Heart right ventricle (tissue), 16 donors: Measurements from ENCODE around the gene RNF146. TPM values are rescaled to one million over a fixed set of nuclear protein-coding genes. Genes with fewer than 3 reads are reported as not detected.

Source experiments
- ATAC-seq, 8 donors: fragments of 200-7000 bp; cut with Tn5 transposase; one replicate each; pipeline ENCODE4 v1.9.1; 2020; ENCODE audit warnings: mild to moderate bottlenecking in 8 of 8, moderate library complexity in 8 of 8, moderate number of reproducible peaks in 1 of 8
- DNase-seq, 2 donors: peaks; one replicate each; pipeline ENCODE4 v3.0.0-alpha.2; 2020
- H3K27ac ChIP-seq, 10 donors: fragments of 200-600 bp; sonication (generic) in 2 of 10; one replicate each; pipeline versions ENCODE4 v1.5.0 to v1.8.0; 2020 to 2022; ENCODE audit warnings: mild to moderate bottlenecking in 3 of 10
- H3K27me3 ChIP-seq, 7 donors: fragments of 200-600 bp; one replicate each; pipeline ENCODE4 v1.8.0; 2021 to 2022; ENCODE audit warnings: mild to moderate bottlenecking in 2 of 7
- H3K36me3 ChIP-seq, 9 donors: fragments of 200-600 bp; sonication (generic) in 1 of 9; one replicate each; pipeline versions ENCODE4 v1.5.0 to v1.8.0; 2020 to 2022; ENCODE audit warnings: mild to moderate bottlenecking in 2 of 9
- H3K4me1 ChIP-seq, 9 donors: fragments of 200-600 bp; sonication (generic) in 1 of 9; one replicate each; pipeline versions ENCODE4 v1.5.0 to v1.8.0; 2020 to 2022; ENCODE audit warnings: mild to moderate bottlenecking in 4 of 9
- H3K4me3 ChIP-seq, 10 donors: fragments of 200-600 bp; sonication (generic) in 2 of 10; one replicate each; pipeline versions ENCODE4 v1.5.0 to v1.8.0; 2020 to 2022; ENCODE audit warnings: mild to moderate bottlenecking in 7 of 10, moderate library complexity in 2 of 10
- H3K9me3 ChIP-seq, 11 donors: fragments of 200-600 bp in 10 of 11; sonication (generic) in 2 of 11; one replicate each; pipeline versions ENCODE4 v1.5.0 to v1.8.0; 2013 to 2022; ENCODE audit warnings: mild to moderate bottlenecking in 2 of 11, control low read depth in 1 of 11, moderate library complexity in 1 of 11
- CTCF ChIP-seq, 9 donors: fragments of 200-600 bp; sonication (generic) in 2 of 9; IDR thresholded peaks; one replicate each; pipeline versions ENCODE4 v1.5.0 to v1.8.0; 2021 to 2022; ENCODE audit warnings: antibody characterized with exemption in 9 of 9, mild to moderate bottlenecking in 5 of 9, moderate library complexity in 1 of 9
- WGBS, 2 donors: extraction: QIAGEN DNeasy Blood & Tissue Kit; methylation state at CpG; one replicate each; pipeline ENCODE4 v1.1.7; 2013; ENCODE audit warnings: inconsistent platforms in 1 of 2; 5-methylcytosine and 5-hydroxymethylcytosine counted together
- intact Hi-C, 10 donors: fragments of 100-400 bp; cut with DNase I; formaldehyde crosslinking; loops; one replicate each; pipeline versions ENCODE4 v1.11.1 to v1.14.2; 2022
- polyA plus RNA-seq, 2 donors: library from polyadenylated mRNA; stranded (reverse); fragments of 200-250 nt; gene quantifications; one replicate each; pipeline ENCODE4 v1.2.3, GENCODE V29; 2013
- total RNA-seq, 10 donors: library from RNA; stranded (reverse); fragmentation: NEBNext Ultra II Directional in 3 of 10; extraction: Animal tissue kit (Norgen Biotek cat#: 25700) in 3 of 10; gene quantifications; one replicate each; pipeline versions ENCODE4 v1.2.1 to v1.2.4, GENCODE V29; 2021 to 2023
- donor health status: Arrhythmogenic right ventricular cardiomyopathy.
- donor health status: ischemic (EF 13 %, LVEDD 7.1; RV severe dilation, severe dysfunction).
- donor health status: healthy with polysubstance abuse.
- donor health status: DM: no; HTN: yes; CAD: no.
- donor health status: DM: no; HTN: no; CAD: no.
- donor health status: ischemic (EF 25% LVEDD 6.9; RV normal size, moderate dysfunction).
- donor health status: ischemic (EF 25% LVEDD 5.7; RV mildly dilated, moderate dysfunction).
- donor health status: healthy.
- donor health status: DM: yes; HTN: yes; CAD: no.
- donor health status: Ischemic cardiomyopathy.
- donor health status: ischemic (EF 35%, LVEDD 5.7; RV mildly dilated, moderate dysfunction).
- donor health status: nonischemic (EF 11% LVEDD 7.7; RV severe dilation, severe dysfunction).
- donor health status: DM: yes; HTN: yes; CAD: no.
- donor health status: PGD.
- donor health status: ischemic (EF 29% LVEDD 5.4; RV normal size, mild dysfunction).
- donor health status: nonischemic (EF 23%, LVEDD 6.1; RV moderate dilation, normal function).

The RNF146 gene
- total and polyA plus RNA-seq, 12 donors = 18.0 to 106 (median 52.6) TPM

DNA sequence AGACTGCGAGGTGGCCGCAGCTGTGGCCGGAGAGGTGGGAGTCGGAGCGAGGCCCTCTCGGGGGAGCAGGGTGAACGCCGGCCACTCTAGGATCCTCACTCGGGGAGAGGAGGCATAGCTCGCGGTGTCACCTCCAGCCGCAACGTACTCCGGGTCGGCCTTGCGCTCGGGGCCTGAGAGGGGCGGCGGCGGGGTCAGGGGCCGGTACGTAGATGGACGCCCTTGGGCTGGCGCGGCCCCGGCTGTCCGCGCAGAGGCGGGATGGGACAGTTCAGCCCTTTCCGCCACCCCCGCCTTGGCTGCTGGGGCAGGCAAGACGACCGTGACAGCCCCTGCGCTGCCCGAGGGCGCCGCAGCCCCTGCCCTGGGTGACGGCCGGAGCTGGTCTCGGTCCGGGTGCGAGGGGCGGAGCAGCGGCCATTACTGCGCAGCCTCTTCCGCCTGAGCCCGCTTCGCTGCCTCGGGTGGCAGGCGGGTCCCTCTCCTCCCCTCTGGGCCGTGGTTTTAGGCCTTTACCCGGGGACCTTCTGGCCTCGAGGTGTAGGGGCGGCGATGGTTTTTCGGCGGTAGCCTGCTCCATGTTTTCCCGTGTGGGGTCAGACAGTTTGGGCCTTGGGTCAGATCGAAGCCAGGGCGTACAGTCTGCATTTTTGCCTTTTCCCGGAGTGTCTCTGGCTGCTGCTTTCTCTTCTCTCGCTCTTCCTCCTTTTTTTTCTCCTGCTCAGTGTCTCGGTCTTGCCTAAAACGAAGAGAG, 405 bp downstream of the RNF146 start:
- Histone ChIP-seq H3K4me3 (peak overlapping the region; percentile 74 to 97 (median 86)), H3K9me3 (no peaks in the 10 kb centered on the region), H3K36me3 (no peaks in the 10 kb centered on the region), H3K27me3 (no peaks in the 10 kb centered on the region), H3K4me1 (peaks cover 0 to 52% (median 42%) of the 10 kb centered on the region in 9 donors), H3K27ac (peak overlapping the region; percentile 95 to 100 (median 99))
- no peak for TF ChIP-seq CTCF (IDR thresholded peaks at IDR 0.05)
- intact Hi-C loops = loop anchor here in 3 of 10 donors (5.0 to 10.0 kb wide), 3 partner anchors 72 to 1232 kb away; no protein-coding TSS in a partner anchor
- DNase-seq (peak in 1 of 2 donors; percentile 64), ATAC-seq (peak; percentile 79 to 93 (median 84))
- WGBS, 2 donors = 0 to 1% methylated on average over 54 to 64 of the region's 64 CpGs

DNA sequence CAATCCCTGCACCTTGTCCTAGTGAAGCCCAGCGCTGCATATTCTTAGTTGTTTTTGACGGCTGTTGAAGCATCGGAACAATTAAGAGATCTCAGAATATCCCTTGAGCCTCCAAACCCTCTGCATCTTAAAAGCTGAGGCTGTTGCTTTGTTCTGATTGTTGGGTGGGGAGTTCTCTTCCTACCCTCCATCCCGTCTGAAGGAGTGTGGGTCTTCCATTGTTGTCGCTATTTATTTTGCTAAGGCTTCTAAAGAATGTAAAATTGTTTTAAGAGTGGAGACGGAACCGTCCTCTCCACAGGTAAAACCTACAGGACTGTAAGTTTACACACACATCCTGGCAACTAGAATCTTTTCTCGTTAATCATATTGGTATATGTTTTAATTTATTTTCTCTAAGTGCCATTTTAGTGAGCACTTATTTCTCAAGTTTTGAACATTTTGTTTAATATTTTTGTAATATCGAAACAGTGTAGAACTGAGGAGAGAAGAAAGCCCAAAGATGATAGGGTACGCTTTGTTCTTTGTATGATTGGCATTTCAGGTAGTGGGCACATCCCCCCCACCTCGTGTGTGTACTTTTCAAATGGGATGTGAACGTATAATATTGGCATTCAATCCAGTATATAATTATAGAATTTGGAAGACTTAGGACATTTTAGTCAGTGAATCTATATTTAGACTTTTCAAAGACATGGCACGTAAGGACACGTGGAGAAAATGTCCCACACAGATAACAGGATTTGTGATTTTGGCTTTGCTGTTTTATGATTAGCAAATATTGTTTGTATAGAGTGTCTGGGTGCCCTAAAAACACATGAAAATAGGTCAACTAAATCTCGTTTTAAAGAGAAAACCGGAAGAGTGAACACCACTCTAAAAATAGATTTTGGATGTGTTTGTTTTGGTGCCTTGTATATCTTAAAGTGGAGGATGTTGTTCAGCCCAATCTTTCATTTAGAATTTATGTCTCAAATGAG, 1.3 kb downstream of the RNF146 start:
- TF ChIP-seq CTCF (IDR thresholded peaks at IDR 0.05) = no peak
- H3K36me3 ChIP-seq = no peaks in the 10 kb centered on the region
- intact Hi-C loops = loop anchor here in 3 of 10 donors (5.0 to 10.0 kb wide), 3 partner anchors 73 to 1233 kb away; no protein-coding TSS in a partner anchor
- H3K27ac ChIP-seq = peak overlapping the region; percentile 95 to 100 (median 99)
- no peaks in the 10 kb centered on the region for H3K27me3 ChIP-seq
- ATAC-seq (no peak), DNase-seq (no peak)
- H3K4me3 ChIP-seq = peak overlapping the region; percentile 74 to 97 (median 86)
- H3K4me1 ChIP-seq = peaks cover 0 to 61% (median 51%) of the 10 kb centered on the region in 9 donors
- H3K9me3 ChIP-seq = no peaks in the 10 kb centered on the region
- WGBS, 2 donors = 1 to 2% methylated on average over 16 of the region's 16 CpGs

DNA sequence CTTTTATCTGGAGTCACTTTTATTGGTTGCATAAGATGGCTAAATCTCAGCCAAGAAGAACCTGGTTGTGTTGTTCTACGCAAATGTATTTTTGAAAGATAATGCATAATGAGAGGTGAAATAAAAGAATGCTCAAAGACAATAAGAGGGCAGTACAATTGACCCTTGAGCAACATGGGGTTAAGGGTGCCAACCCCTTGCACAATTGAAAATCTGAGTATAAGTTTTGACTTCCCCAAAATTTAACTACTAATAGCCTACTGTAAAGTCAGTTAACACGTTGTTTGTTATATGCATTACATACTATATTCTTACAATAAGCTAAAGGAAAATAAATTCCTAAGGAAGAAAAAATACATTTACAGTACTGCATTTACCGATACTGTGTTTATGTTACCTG, 5.9 kb downstream of the RNF146 start:
- no peaks in the 10 kb centered on the region for H3K36me3 ChIP-seq
- no peak overlapping the region for H3K27ac ChIP-seq
- no peaks in the 10 kb centered on the region for H3K27me3 ChIP-seq
- TF ChIP-seq CTCF (IDR thresholded peaks at IDR 0.05) = no peak
- ATAC-seq = no peak
- no peaks in the 10 kb centered on the region for H3K9me3 ChIP-seq
- peaks cover 0 to 97% (median 81%) of the 10 kb centered on the region in 9 donors for H3K4me1 ChIP-seq
- no peak for DNase-seq
- intact Hi-C loops = no loop called here
- 93% methylated on average over 3 of the region's 3 CpGs for WGBS, 2 donors
- H3K4me3 ChIP-seq = no peak overlapping the region

GRCh38 chr6:127273499-127273898, 6.8 kb downstream of the RNF146 start:
- TF ChIP-seq CTCF (IDR thresholded peaks at IDR 0.05) = no peak
- Histone ChIP-seq H3K27me3 (no peaks in the 10 kb centered on the region), H3K36me3 (no peaks in the 10 kb centered on the region), H3K9me3 (no peaks in the 10 kb centered on the region), H3K27ac (no peak overlapping the region), H3K4me1 (peaks cover 0 to 97% (median 81%) of the 10 kb centered on the region in 9 donors), H3K4me3 (no peak overlapping the region)
- ATAC-seq (no peak), DNase-seq (no peak)
- 90 to 93% methylated on average over 2 of the region's 2 CpGs for WGBS, 2 donors
- intact Hi-C loops = no loop called here
